Sigmoid colon (tissue), 7 donors: ENCODE data around the gene DMP1. TPM values are rescaled to one million over a fixed set of nuclear protein-coding genes. Genes with fewer than 3 reads are reported as not detected.

Experiments used
- DNase-seq: peaks from one replicate; pipeline ENCODE4 v3.0.0-alpha.2; 2019
- H3K27ac ChIP-seq, 4 donors: fragments of 200-600 bp; sonication (generic); one replicate each; pipeline ENCODE4 v1.5.1; 2016 to 2019; ENCODE audit warnings: mild to moderate bottlenecking in 1 of 4
- H3K27me3 ChIP-seq, 3 donors: fragments of 200-600 bp; sonication (generic); one replicate each; pipeline ENCODE4 v1.5.1; 2019; ENCODE audit warnings: mild to moderate bottlenecking in 1 of 3
- H3K36me3 ChIP-seq, 4 donors: fragments of 200-600 bp; sonication (generic); one replicate each; pipeline ENCODE4 v1.5.1; 2016 to 2019
- H3K4me1 ChIP-seq, 4 donors: fragments of 200-600 bp; sonication (generic); one replicate each; pipeline ENCODE4 v1.5.1; 2017 to 2019
- H3K4me3 ChIP-seq, 4 donors: fragments of 200-600 bp; sonication (generic); one replicate each; pipeline ENCODE4 v1.5.1; 2017 to 2019; ENCODE audit warnings: mild to moderate bottlenecking in 2 of 4, moderate library complexity in 1 of 4
- H3K9me3 ChIP-seq, 4 donors: fragments of 200-600 bp in 3 of 4; sonication (generic) in 3 of 4; one replicate each; pipeline versions ENCODE4 v1.5.1 to v1.6.1; 2013 to 2019
- EP300 ChIP-seq, 4 donors: sonication (generic); formaldehyde crosslinking; IDR thresholded peaks; one replicate each; pipeline ENCODE4 v1.6.1; 2017; ENCODE audit warnings: antibody characterized with exemption in 4 of 4
- POLR2A ChIP-seq, 2 donors: fragments of 450-650 bp; IDR thresholded peaks; one replicate each; pipeline ENCODE4 v1.6.1; 2016; ENCODE audit warnings: antibody characterized with exemption in 2 of 2, mild to moderate bottlenecking in 2 of 2, moderate library complexity in 2 of 2
- POLR2AphosphoS5 ChIP-seq, 4 donors: sonication (generic); formaldehyde crosslinking; IDR thresholded peaks; one replicate each; pipeline ENCODE4 v1.6.1; 2017; ENCODE audit warnings: antibody characterized with exemption in 4 of 4
- WGBS, 2 donors: extraction: QIAGEN DNeasy Blood & Tissue Kit; methylation state at CpG; one replicate each; pipeline ENCODE4 v1.1.7; 2013; 5-methylcytosine and 5-hydroxymethylcytosine counted together
- intact Hi-C: fragments of 100-400 bp; cut with DNase I; formaldehyde crosslinking; loops from one replicate; pipeline ENCODE4 v1.15.1; 2023
- polyA plus RNA-seq, 3 donors: library from polyadenylated mRNA; stranded (reverse); fragments of 200-250 nt; gene quantifications; one replicate each; pipeline ENCODE4 v1.2.3, GENCODE V29; 2013
- total RNA-seq, 4 donors: library from RNA; depleted of rRNA; stranded (reverse); fragments of >200 nt; gene quantifications; one replicate each; pipeline ENCODE4 v1.1.0, GENCODE V29; 2016
- TF ChIP-seq, protein P1 (sequence below), 4 experiments: fragments of 450-650 bp in 3 of 4; fragments of 200-600 bp in 1 of 4; IDR thresholded peaks; one replicate each; pipeline ENCODE4 v1.5.1; 2016 to 2019; ENCODE audit warnings: antibody characterized with exemption in 4 of 4, mild to moderate bottlenecking in 3 of 4, moderate library complexity in 2 of 4
- donor health status: healthy with polysubstance abuse.
- donor health status: Bipolar disorder and iron deficiency.
- donor health status: healthy.

DMP1 gene
- total and polyA plus RNA-seq, 7 donors: not detected

DNA sequence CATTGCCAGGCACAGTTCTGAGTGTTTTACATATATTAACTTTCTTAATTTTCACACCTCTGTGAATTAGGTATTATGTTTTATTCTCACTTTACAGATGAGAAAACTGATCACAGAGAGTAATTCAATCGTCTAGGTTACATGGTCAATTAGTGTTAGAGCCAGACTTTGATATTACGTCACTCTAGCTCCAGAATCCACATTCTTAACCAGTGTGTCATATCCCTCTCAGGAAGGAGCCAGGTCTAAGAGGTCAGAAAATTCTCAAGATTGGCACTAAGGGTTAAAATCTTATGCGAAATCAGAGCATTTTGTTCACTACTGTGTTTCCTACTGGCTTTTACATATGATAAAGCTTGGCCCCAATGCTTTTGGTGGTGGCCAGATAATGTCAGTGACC lies 7.4 kb downstream of the DMP1 start:
- H3K9me3 ChIP-seq: no peaks in the 10 kb centered on the region
- H3K27ac ChIP-seq: no peak overlapping the region
- TF ChIP-seq POLR2A (IDR thresholded peaks at IDR 0.05) (no peak), POLR2AphosphoS5 (IDR thresholded peaks at IDR 0.05) (no peak), EP300 (IDR thresholded peaks at IDR 0.05) (no peak)
- TF ChIP-seq, protein P1, sequence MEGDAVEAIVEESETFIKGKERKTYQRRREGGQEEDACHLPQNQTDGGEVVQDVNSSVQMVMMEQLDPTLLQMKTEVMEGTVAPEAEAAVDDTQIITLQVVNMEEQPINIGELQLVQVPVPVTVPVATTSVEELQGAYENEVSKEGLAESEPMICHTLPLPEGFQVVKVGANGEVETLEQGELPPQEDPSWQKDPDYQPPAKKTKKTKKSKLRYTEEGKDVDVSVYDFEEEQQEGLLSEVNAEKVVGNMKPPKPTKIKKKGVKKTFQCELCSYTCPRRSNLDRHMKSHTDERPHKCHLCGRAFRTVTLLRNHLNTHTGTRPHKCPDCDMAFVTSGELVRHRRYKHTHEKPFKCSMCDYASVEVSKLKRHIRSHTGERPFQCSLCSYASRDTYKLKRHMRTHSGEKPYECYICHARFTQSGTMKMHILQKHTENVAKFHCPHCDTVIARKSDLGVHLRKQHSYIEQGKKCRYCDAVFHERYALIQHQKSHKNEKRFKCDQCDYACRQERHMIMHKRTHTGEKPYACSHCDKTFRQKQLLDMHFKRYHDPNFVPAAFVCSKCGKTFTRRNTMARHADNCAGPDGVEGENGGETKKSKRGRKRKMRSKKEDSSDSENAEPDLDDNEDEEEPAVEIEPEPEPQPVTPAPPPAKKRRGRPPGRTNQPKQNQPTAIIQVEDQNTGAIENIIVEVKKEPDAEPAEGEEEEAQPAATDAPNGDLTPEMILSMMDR (IDR thresholded peaks at IDR 0.05): no peak
- intact Hi-C loops: no loop called here
- WGBS, 2 donors: 76 to 78% methylated on average over 3 of the region's 3 CpGs
- DNase-seq: no peak
- no peaks in the 10 kb centered on the region for H3K36me3 ChIP-seq
- H3K27me3 ChIP-seq: no peaks in the 10 kb centered on the region
- no peak overlapping the region for H3K4me3 ChIP-seq
- peaks cover 0 to 13% (median 4%) of the 10 kb centered on the region in 4 donors for H3K4me1 ChIP-seq

DNA sequence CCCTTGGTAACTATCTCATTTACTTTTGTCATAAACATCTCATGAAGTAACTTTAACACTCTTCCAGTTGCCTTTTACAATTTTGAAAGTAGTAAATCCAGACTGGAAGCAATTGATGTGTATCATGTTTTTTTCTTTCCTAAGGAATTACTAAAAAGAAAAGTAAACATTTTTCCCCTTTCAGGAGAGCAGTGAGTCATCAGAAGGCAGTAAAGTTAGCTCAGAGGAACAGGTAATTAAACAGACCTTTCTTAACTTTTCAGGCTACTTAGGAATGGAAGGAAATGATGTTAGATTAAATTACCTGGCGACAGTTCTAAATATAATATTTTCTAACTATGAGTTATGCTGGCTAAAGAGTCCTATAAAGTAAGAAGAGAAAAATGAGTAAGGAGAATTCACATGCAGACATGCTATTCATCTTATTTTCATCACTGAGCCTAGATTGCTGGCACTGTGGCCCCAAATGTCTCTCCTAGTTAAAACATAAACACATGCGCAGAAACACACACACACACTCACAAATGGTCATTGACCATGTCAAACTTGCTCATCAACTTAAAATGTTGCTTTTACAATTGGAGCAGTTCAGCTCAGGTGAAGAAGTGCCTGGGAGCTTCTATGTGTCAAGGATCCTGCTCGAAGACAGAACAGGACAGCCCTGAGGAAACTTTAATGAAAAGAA lies 9.3 kb downstream of the DMP1 start:
- Histone ChIP-seq H3K27ac (no peak overlapping the region), H3K36me3 (no peaks in the 10 kb centered on the region), H3K9me3 (no peaks in the 10 kb centered on the region), H3K4me3 (no peak overlapping the region), H3K4me1 (peaks cover 0 to 13% (median 4%) of the 10 kb centered on the region in 4 donors), H3K27me3 (no peaks in the 10 kb centered on the region)
- intact Hi-C loops: no loop called here
- WGBS, 2 donors: 23 to 58% methylated on average over 3 of the region's 3 CpGs
- TF ChIP-seq, protein P1 (IDR thresholded peaks at IDR 0.05): no peak
- TF ChIP-seq EP300 (IDR thresholded peaks at IDR 0.05) (no peak), POLR2AphosphoS5 (IDR thresholded peaks at IDR 0.05) (no peak), POLR2A (IDR thresholded peaks at IDR 0.05) (no peak)
- no peak for DNase-seq

- H3K36me3 ChIP-seq: no peaks in the 10 kb centered on the region
- no peaks in the 10 kb centered on the region for H3K27me3 ChIP-seq
- no peak overlapping the region for H3K27ac ChIP-seq
- H3K4me3 ChIP-seq: no peak overlapping the region
- TF ChIP-seq EP300 (IDR thresholded peaks at IDR 0.05): no peak
- TF ChIP-seq POLR2AphosphoS5 (IDR thresholded peaks at IDR 0.05): no peak
- TF ChIP-seq, protein P1 (IDR thresholded peaks at IDR 0.05): no peak
- TF ChIP-seq POLR2A (IDR thresholded peaks at IDR 0.05): no peak
- DNase-seq: no peak
- H3K4me1 ChIP-seq: peaks cover 0 to 13% (median 4%) of the 10 kb centered on the region in 4 donors
- WGBS, 2 donors: 88 to 89% methylated on average over 9 of the region's 9 CpGs
- intact Hi-C loops: no loop called here
- no peaks in the 10 kb centered on the region for H3K9me3 ChIP-seq
Observed at GRCh38 chr4:87662871-87663270, 12.8 kb downstream of the DMP1 start.

- no peaks in the 10 kb centered on the region for H3K27me3 ChIP-seq
- H3K4me3 ChIP-seq: no peak overlapping the region
- intact Hi-C loops: no loop called here
- TF ChIP-seq POLR2AphosphoS5 (IDR thresholded peaks at IDR 0.05) (no peak), EP300 (IDR thresholded peaks at IDR 0.05) (no peak), POLR2A (IDR thresholded peaks at IDR 0.05) (no peak)
- TF ChIP-seq, protein P1 (IDR thresholded peaks at IDR 0.05): no peak
- H3K4me1 ChIP-seq: no peaks in the 10 kb centered on the region
- no peak overlapping the region for H3K27ac ChIP-seq
- no peak for DNase-seq
- 75 to 80% methylated on average over 3 of the region's 3 CpGs for WGBS, 2 donors
- no peaks in the 10 kb centered on the region for H3K36me3 ChIP-seq
- peaks cover 0 to 5% (median 1%) of the 10 kb centered on the region in 4 donors for H3K9me3 ChIP-seq
Observed at GRCh38 chr4:87669373-87669772, 19.3 kb downstream of the DMP1 start.
